GM19023 (cell line): ENCODE measurements around the gene PIK3C2G.

Source experiments
- ATAC-seq: cut with Tn5 transposase; IDR thresholded peaks from one replicate; pipeline ENCODE4 v1.9.1; 2021; ENCODE audit warnings: mild to moderate bottlenecking, moderate library complexity; ENCODE audit not compliant: unreplicated experiment

The PIK3C2G gene

DNA sequence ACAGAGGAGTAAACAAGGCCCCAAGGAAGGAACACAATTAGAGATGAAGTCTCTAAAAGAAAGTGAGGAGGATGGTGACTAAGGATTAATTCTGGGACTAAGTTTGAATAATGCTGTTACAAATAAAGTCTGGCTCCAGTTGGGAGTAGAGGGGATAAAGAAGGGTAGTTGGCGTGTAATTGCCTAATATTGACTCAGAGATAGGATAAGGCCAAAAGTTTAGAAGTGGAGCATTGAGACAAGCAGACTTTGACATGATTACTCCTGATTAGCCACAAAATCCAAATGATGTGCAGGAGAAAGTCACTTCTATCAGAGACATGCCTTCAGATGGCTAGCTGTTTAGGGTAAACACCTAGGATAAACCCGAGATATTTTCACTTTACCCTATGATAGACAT is 368.1 kb downstream of the PIK3C2G start:
- no peak for ATAC-seq

GRCh38 chr12:18629916-18630315 is 368.6 kb downstream of the PIK3C2G start:
- no peak for ATAC-seq

DNA sequence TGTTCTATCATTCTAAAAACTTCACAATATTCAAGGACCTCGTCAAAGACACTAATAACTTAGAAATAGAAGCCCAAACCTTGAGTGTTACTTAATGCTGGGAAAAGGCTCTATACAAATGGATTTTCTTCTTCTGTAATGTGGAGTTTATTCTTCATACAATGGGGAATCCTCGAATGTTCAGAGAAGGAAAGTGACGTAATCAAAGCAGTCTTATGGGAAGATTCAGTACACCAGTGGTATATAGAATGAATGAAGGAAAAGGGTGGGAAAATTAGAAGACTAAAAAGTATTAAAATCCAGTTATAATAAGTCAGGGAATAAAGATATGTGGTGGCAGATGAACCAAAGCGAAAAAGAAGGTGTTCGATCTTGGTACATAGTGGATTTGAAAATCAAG is 370.0 kb downstream of the PIK3C2G start:
- ATAC-seq, result no peak

DNA sequence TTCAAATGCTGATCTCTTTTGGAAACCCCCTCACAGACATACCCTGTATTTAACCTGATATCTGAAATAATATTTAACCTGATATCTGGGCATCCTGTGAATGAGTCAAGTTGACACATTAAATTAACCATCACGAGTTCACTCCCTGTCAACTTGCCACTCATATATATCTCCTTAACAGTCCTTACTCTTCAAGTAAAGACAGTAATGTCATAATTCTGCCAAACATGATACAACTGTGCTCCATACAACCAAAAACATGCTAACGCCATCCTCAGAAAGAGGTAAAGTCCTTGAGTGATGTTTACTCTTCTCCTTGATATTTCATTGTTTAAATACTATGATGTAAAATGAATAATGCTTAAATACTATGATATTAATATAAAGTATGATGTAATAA is 371.5 kb downstream of the PIK3C2G start:
- no peak for ATAC-seq

GRCh38 chr12:18634382-18634781 is 373.1 kb downstream of the PIK3C2G start:
- no peak for ATAC-seq

GRCh38 chr12:18640321-18640955 is 379.1 kb downstream of the PIK3C2G start:
- ATAC-seq, result no peak

DNA sequence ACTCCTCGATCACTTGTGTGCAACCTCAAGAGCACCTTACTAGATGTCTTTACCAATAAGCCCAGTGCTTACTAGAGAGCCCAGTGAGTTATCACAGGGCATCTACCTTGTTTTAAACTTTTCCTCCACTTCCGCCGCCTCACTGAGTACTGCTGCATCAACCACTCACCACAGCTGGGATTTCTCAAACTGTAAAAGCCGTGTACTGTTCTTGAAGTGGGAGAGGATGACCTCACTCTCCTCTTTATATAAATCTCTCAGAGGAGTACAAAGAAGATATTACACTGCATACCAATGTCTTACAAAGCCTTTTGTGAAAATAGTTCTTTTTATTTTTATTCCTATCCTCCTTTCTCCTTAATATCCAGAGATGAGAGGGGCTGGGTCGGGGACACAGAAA is 382.4 kb downstream of the PIK3C2G start:
- no peak for ATAC-seq

DNA sequence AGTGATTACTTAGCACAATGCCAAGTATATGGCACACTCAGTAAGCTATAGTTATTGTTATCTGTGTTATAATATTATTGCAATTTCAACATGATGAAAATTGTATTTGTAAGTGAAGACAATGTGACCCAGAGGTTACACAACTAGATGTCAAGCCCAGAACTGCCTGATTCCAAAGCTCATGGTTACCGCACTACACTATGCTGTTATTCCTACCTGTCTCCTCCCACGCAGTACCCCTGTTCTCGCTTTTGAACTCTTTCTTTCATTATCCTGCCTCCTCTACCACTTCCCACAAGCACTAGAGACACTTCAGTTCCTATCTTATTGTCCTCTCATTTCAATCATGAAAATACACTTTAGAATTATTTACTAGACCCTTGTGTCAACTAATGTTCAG is 383.2 kb downstream of the PIK3C2G start:
- no peak for ATAC-seq

- no peak for ATAC-seq
Measured at GRCh38 chr12:18646286-18646890, 385.1 kb downstream of the PIK3C2G start.

- ATAC-seq, result no peak
Measured at GRCh38 chr12:18651525-18651924, 390.2 kb downstream of the PIK3C2G start.

GRCh38 chr12:18652596-18652995 is 391.3 kb downstream of the PIK3C2G start:
- ATAC-seq, result no peak

DNA sequence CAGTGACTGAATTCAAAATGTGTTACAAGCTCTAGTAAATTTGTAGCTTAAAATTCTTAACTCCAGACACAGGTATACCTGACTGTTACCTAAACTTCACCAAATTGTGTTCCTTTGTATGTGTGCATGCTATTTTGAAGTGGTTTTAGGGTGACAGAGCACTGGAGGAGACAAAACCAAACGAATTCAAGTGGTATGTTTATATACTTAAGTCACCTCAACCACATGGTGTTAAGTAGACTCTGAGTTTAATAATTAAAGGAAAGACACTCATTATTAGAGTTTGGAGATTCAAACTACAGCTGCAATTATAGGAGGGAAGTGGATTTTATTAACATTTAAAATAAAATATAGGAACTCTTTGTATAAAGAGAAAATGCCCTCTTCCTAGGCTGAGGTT is 392.1 kb downstream of the PIK3C2G start:
- no peak for ATAC-seq

GRCh38 chr12:18655351-18655750 is 394.0 kb downstream of the PIK3C2G start:
- ATAC-seq, result no peak

DNA sequence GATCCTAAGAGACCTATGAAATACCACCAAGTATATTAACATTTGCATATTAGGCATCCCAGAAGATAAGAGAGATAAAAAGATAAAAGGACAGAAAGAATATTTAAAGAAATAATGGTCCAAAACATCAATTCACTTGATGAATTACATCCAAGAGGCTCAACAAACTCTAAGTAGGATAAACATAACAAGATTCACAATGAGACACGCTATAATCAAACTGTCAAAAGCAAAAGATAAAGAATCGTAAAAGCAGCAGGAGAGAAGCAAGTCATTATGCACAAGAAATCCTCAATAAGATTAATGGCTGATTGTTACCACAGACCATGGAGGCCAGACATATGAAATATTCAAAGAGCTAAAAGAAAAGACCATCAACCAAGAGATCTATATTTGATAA is 396.9 kb downstream of the PIK3C2G start:
- ATAC-seq, result no peak

DNA sequence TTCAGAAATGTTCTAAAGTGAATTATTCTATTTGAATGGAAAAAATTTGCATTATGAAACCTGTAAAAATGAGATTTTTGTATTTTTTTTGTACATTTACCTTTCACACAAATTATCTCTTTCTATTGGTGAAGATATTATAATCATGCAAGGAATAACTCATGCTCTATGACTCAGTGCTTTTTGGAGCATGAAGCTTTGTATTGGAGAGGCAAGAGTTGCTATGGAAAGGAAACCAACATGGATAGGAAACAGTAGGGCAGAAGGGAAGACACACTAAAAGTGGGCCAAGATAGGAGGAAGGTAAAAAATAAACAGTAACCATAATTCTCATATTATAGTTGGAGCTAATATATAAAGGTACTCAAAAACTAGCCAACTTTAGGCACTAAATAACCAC is 397.5 kb downstream of the PIK3C2G start:
- ATAC-seq, result no peak

GRCh38 chr12:18676141-18676540 is 414.8 kb downstream of the PIK3C2G start:
- no peak for ATAC-seq

DNA sequence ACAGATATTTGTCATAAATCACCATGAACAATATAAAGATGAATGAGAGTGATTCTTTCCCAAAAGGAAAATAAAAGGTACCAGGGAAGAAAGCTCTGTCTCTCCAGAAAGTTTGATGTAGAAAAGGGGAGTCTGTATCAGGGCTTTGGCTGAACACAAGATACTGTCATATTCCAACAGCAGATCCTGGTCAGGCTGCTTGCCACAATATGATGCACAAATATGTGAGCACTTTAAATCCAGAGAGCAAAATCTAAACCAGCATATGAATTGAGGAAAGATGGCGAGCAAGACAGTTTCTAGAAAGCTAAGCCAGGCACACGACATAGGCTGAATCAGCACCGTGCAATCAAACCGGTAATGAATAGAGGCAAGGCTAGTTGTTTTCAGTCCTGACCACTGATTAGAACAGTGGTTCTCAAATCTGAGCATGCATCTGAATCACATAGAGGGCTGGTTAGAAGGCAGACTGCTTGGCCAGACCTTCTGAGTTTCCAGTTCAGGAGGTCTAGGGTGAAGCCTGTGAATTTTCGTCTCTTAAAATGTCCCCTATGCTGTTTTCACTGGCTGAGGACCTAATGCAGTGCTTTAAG is 415.8 kb downstream of the PIK3C2G start:
- ATAC-seq, result no peak

GRCh38 chr12:18681818-18682217 is 420.5 kb downstream of the PIK3C2G start:
- ATAC-seq, result no peak

DNA sequence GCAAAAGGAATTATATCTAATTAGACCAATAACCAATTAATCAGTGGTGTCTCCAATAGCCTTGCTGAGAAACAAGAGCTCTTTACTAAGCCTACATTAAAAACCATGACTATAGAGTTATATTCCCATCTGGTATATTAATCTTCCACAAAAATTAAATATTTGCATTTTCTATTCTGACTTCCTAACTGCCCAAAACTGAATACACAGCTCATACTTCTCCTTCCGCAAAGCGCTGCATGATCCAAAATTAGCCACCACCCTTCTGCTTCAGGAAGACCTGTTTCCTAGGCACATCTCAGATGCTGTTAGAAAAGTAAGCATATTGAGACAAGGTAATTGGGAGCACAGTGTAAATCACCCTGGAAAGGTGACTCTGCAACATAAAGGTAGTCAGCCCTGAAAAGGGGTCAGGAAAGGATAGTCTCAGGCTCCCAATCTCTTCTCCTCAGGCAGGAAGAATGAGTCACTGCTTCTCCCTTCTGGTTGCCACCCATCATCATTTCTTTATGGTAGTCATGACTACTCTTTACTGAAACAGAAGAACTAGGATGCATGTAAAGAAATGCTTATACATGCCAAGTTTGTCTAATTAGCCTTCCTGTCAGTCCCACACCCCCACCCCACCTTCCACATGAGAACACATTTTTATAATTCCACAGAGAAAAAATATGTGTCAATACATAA is 422.2 kb downstream of the PIK3C2G start:
- no peak for ATAC-seq

- ATAC-seq, result no peak
Measured at GRCh38 chr12:18684430-18684829, 423.1 kb downstream of the PIK3C2G start.

DNA sequence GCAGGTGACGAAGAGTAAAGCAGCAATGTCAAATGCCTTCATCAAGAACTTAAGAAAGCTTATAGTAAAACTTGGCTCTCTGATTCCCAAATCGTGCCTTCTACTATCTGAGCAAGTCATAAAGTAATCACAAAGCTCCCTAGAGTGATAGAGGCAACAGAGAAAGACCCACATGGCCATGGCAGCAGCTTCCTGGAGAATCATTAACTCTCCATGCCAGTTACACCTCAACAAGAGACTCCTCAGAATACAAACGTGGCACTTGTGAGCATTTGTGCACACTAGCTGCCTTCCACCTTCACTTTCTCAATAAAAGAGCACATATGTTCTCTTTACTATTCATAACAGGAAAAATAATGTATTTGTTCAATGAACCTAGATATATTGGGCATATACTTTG is 428.5 kb downstream of the PIK3C2G start:
- ATAC-seq, result no peak

GRCh38 chr12:18690653-18691052 is 429.3 kb downstream of the PIK3C2G start:
- ATAC-seq, result no peak
